HG03135 (cell line): ENCODE results near the gene RUFY1.
"Not testable (repeated sequence)": the region's sequence is repeated elsewhere in the genome, so short reads cannot be mapped to it uniquely, and the experiment has no call there.

Experiments
- ATAC-seq: cut with Tn5 transposase; IDR thresholded peaks from one replicate; pipeline ENCODE4 v1.9.1; 2021; ENCODE audit warnings: mild to moderate bottlenecking, moderate library complexity; ENCODE audit not compliant: unreplicated experiment

The RUFY1 gene, protein sequence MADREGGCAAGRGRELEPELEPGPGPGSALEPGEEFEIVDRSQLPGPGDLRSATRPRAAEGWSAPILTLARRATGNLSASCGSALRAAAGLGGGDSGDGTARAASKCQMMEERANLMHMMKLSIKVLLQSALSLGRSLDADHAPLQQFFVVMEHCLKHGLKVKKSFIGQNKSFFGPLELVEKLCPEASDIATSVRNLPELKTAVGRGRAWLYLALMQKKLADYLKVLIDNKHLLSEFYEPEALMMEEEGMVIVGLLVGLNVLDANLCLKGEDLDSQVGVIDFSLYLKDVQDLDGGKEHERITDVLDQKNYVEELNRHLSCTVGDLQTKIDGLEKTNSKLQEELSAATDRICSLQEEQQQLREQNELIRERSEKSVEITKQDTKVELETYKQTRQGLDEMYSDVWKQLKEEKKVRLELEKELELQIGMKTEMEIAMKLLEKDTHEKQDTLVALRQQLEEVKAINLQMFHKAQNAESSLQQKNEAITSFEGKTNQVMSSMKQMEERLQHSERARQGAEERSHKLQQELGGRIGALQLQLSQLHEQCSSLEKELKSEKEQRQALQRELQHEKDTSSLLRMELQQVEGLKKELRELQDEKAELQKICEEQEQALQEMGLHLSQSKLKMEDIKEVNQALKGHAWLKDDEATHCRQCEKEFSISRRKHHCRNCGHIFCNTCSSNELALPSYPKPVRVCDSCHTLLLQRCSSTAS

DNA sequence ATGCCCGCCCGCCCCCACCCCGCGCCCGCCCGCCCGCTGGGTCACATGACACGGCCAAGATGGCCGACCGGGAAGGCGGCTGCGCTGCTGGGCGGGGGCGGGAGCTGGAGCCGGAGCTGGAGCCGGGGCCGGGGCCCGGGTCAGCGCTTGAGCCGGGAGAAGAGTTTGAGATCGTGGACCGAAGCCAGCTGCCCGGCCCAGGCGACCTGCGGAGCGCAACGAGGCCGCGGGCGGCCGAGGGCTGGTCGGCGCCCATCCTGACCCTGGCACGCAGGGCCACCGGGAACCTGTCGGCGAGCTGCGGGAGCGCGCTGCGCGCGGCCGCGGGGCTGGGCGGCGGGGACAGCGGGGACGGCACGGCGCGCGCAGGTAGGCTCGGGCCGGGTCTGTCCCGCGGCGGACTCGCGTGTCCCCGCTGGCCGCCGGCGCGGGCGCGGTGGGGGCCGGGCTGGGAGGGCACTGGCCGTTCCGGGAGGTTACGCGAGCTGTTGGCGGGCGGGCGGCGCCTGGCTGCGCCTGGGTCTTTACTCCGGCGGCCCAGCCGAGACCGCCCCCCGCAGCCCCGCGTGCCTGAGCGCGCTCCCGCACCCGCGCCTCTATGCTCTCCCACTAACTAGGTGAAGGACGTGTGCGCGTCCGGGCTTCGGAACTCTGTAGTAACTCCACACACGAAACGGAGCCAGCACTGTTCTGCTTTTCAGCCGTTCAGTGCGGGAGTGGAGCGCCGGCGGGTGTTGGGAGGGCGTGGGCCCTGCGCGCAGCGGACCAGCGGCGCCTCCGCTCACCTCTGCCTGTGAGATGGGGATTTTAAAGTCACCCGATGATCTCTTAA lies at the start of gene RUFY1:
TSS of gene RUFY1 (plus strand) at position 44 of the 832 bp plus-strand sequence. CDS start at position 60, 16 bp downstream.
- ATAC-seq, result peak; percentile 80

DNA sequence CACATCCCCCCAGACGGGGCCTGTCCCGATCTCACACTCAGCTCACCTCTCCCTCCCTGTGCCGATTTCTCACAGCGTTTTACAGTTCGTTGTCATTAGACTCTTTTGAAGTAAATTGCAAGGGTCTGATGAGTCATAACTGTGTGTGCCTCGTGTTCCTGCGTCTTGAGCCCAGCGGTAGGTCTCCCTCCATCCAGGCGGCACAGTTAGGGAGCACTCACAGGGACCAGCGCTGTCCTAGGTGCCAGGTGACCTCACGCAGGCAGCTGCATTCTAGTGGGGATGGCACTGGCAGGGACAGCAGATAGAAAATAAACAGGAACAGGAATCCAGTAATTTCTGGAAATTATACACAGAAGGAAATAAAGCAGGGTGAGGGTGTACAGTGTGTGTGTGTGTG lies 48.4 kb upstream of the RUFY1 start:
- not testable (repeated sequence) for ATAC-seq

DNA sequence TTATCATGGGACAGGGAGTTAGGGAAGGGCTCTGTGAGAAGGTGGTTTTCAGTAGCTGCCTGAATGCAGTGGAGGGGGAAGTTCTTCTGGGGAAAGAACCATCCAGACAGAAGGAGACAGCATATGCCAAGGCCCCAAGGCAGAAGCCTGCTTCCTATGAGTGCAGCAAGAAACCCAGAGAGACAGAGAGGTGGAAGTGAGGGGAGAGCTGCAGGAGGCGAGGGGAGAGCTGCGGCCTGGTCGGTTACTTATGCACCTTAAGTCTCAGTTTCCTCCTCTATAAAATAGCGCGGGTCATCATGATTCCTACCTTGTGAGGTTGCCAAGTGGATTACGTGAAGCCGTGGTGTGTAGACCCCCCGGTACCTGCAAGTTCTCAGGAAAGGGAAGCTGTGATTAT lies 47.9 kb upstream of the RUFY1 start:
- not testable (repeated sequence) for ATAC-seq

DNA sequence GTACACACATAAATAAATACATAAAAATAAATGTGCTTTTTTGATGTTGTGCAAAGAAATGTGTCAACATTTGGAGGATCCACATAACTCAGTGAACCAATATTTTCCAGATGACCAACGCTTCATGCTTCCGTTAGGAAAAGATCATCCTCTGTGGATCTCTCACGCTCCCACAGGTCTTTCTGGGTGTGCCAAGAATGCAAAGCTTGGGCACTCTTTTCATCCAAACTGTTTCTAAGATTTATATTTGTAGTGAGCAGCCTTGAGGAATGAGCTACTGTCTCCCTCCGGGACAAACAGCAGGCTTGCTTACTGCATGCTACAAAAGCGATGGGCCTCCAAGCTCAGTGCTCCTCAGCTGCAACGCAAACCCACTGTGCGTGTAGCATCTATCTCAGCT lies 46.2 kb upstream of the RUFY1 start:
- no peak for ATAC-seq

DNA sequence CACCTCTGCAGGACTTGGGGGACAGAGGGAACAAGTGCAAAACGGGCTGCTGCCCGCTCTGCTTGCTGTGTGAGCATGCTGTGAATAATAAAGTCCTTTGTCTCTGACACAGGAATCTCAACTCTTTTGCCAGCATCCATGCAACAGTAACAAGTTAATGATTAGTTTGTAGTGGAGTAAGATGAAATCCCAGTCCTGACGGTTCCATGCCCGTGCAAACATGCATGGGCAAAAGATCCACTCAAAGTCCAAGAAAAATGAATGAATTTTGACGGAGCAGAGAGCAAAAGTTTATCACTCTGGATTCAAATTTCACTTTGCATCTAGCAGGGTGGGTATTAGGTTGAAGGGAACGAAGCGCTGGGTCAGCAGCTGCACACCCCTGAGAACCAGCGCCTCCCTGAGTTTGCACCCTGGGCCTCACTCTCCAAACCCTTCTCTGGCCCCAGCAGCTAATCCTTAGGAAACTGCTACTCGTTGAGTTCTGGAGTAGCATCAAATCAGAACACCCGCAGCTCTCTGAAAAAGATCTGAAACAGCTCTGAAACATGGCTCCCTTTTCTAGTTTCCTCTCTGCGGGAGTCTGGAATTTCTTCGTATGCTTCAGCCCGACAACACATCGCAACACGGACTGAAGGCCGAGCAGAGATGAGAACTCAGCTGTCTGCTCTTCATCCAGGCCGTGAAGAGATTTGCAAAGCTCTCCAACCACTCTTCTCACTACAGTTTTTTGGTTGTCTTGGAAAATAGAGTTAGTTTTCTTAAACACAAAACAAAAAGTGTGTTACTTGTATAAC lies 45.6 kb upstream of the RUFY1 start:
- no peak for ATAC-seq

DNA sequence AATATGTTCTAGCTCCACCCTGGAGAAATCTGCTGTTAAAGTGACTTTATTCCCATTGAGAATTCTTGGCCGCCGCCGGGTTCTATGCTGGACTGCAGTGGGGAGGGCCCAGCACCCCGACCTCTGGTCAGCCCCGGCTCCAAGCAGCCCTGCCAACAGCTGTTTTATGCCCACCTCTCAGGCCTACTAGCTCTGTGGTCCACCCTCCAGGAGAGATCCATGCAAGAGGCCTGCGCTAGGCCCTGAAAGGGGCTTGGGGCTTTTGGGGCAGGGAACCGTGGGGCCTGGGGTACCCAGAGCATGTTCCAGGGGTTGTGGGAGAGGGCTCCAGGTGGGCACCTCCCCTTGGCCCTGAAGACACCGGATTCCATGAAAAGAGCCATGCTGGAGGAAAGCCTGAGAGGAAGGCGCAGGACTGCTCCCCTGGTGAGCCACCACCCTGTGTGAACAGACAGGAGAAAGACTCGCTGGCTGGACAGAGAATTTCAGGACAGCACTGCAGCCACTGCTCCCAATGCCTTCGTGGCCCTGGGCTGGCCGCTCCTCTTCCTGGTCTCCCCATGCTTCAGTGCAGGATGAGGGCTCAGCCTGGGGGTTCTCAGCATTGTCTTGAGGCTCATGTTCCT lies 44.6 kb upstream of the RUFY1 start:
- ATAC-seq, result no peak

DNA sequence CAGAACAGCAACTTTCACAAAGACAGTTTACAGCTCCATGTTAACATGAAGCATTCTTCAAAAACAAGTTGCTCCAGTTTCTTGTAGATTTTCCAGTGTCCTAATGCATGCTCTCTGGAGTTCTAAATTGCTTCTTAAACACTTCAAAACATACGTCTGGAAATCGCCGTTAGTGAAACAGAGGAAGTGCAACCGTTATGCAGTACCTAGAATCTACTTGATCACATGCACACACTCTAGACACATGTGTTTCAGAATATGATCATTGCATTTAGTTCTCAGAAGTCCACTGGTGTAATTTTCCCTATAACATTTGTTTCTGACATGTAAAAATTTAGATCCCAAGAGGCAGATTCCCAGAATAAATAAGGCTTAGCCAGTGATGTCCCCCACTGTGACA lies 41.1 kb upstream of the RUFY1 start:
- ATAC-seq, result no peak

DNA sequence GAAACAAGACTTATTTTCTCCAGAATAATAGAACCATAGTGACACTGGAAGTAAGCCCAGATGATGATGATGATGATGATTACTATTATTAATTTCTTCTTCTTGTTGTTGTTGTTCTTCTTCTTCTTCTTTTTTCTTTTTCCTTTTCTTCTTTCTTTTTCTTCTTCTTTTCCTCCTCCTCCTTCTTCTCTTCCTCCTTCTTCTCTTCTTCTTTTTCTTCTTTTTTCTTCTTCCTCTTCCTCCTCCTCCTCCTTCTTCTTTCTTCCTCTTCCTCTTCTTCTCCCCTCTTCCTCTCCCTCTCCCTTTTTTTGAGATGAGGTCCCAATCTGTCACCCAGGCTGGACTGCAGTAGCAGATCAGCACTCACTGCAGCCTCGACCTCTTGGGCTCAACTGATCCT lies 40.5 kb upstream of the RUFY1 start:
- ATAC-seq, result no peak

DNA sequence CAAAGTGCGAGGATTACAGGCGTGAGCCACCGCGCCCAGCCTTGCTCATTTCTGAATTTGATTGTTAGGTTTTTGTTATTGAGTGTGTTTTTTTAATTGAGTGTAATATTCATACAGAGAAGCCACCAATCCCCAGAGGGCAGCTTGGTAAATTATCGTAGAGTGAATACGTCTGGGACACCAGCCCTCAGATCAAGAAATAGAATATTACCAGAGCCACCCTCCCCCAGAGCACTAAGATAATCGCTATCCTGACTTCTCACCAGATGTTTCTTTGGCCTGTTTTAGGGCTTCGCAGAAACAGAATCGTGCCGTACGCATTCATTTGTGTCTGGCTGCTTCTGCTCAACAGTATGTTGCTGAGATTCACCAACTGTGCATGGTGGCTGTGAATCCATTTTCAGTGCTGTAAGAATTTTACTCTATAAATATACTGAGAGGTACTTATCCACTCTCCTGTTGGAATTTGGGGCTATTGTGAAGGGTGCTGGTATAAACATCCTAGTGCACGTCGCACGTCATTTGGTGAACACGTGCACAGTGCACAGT lies 37.8 kb upstream of the RUFY1 start:
- no peak for ATAC-seq

DNA sequence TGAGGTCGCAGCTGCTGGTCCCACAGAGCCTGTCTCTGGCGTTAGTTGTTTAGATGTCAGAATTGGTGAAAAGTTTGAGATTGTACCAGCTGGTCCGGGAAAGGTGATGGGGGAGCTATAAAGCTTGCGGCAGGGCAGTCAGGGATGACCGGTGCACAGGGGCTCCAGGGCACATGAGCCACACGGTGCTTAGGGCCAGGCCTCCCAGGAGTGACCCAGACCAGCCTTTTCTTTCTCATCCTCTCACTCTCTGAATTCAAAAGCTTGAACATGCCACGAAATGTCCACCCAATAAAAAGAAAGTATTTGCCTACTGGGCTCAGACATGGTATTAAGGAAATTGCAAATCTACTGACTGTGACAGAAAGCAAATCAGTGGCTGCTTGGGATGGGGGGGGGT lies 34.9 kb upstream of the RUFY1 start:
- not testable (repeated sequence) for ATAC-seq

DNA sequence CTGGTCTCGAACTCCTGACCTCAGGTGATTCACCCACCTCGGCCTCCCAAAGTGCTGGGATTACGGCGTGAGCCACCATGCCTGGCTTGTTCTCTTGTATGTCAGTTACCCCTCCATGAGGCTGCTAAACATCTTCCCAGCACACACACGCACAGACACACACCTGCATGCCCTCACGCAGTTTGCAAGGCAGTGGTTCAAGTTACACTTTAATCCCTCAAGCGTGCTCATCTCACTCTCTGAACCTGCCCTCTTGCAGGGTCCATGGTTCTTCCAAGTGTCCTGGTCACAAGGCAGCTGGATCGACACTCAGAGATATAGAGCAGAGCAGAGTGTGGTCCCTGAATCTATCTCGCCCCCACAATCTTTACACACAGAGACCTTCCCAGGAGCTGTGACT lies 34.1 kb upstream of the RUFY1 start:
- ATAC-seq, result no peak

DNA sequence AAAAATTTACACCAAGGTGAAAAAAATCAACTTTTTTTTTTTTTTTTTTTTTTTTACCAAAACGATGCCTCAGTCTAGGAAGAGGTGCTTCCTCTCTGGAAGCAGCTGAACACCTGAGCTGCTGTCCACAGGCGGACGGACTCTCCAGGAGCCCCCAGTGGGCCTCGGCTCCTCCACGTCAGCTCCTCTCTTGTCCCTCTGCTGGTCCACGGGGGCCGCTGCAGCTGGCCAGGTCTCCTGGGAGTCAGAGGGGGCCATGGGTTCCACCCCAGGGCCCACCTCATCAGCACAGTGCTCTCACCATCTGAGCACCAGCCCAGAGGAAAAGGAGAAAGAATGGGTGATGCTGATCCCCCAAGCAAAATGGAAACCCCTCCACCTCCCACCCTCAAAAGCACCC lies 32.6 kb upstream of the RUFY1 start:
- not testable (repeated sequence) for ATAC-seq

DNA sequence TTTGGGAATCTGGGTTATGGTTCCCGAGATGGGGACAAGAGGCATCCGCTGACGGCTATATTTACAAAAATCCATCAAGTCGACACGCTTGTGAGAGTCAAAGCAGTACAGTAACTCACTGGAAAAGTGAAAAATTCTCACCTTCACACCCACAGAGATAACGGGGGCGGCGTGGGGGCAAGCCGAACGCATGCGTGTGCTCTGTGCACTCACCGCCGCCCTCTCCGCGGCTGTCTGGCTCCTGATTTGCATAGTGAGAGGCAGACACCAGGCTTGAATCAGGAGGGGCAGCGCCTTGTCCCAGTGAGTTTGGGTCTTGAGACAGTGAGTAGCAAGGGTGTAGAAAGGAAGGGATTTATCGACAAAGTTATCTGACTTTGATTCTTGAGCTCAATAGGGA lies 32.0 kb upstream of the RUFY1 start:
- peak; percentile 65 for ATAC-seq

DNA sequence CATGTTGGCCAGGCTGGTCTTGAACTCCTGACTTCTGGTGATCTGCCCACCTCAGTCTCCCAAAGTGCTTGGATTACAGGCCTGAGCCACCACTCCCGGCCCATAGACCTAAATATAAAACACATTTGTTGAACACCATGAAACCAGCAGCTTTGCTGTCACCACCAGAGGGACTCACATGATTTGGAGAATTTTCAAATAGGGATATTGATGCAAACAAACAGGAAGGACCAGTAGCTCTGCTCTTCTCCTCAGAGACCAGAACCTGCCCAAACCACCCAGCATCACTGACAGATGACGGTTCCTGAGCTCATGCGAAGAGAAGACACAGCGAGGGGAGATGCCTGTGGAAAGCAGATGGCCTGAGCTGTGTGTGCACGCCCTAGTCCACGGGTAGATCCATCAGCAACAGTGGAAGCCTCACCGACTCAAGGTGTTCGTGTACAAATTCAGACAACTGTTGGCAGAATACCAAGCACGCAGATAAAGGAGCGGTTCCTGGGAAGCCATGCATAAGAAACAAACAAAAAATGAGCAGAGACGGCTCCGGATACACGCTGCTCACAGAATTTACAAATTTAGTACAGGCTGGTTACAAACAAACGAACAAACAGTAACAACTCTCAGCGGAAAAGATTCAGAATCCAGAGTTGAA lies 30.8 kb upstream of the RUFY1 start:
- ATAC-seq, result not testable (repeated sequence)

DNA sequence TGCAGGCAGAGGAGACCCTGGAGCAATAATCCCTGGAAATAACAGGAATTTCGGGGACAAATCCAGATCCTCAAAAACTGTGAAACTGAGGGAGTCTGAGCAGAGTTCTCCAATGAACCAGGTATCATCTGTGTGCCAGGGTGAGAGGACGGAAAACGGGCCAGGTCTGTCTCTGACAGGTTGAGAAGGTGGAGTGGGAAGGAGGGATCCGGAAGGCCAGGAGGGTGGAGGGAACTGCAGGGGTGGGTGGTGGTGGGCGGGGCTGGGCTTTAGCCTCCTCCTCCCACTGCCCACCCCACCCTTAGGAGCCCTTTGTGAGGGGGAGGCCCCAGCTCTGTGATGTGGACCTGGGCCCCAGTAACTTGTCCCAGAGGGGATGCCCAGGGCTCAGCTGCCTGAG lies 28.2 kb upstream of the RUFY1 start:
- ATAC-seq, result not testable (repeated sequence)

DNA sequence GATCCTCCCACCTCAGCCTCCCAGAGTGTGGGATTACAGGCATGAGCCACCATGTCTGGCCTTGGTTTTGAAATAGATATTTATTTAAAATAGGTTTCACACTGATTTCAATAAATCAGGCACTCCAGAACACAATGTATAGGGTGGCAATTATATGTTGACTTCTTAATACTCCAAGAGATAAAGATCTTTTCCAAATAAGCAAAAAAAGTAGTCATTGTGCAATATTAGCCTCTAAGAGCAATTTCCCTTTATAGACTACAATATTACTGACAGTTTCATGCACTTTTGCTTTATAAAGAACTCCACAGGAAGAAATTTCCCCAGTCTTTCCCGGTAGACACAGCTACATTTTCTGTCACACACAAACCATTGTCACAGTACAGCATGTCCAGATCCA lies 23.4 kb upstream of the RUFY1 start:
- no peak for ATAC-seq

DNA sequence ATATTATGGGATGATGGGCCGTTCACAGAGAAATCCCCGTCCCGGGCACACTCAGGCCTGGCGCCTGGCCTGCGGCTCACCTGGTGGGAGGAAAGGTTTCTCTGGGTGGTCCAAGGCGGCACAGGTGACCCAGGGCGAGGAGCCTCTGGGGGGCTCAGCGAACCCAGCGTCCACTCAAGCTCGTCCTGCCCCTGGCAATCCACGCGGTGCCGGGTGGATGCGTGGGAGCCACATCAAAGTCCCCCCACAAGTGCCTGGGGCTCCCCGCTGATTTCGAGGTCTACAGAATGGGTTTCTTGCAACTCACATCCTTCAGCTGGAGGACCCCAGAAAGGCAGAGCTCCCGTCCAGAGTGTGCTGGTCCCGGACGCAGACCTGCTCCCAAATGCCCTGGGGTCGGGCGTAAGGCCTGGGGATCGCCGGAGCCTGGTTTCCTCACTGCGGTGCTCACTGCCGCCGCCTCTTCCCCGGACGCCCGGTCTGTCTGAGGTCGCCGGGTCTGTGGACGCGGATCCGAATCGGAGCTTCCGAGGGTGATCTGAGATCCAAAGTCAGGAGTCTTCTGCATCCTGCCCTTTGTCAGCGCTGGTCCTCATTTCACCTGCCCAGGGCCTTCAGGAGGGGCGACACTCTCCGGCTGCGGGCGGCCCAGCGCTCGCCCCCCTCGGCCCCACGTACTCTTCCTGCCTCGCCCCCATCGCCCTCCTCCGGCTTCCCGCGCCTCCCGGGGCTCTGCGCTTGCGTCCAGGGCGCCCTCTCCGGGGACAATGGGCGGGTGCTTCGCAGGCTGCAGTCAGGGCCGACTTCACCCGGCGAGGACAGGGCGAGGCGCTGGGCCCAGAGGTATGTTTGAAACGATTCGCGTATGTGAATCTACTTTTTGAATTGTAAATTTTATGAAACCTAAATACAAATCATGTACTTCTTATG lies 20.0 kb upstream of the RUFY1 start:
- ATAC-seq, result peak; percentile 74

DNA sequence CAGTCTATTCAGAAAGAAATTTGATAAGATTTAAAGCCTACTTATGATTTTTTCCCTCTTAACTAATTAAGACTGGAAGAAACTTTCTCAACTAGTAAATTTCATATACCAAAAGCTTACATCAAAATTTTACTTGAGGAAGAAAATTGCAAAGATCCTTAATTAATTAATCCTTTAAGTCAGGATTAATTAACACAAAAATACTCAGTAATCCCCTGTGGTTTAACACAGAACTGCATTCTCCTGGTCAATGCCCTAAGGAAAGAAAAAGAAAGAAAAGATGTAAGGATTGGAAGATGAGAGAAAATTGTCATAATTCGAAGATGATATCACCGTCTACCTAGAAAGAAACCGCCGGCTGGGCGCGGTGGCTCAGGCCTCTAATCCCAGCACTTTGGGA lies 17.3 kb upstream of the RUFY1 start:
- no peak for ATAC-seq
